Renal cortical epithelial cell (primary cell): Measurements from ENCODE around the gene SERTM1. TPM values are rescaled to one million over a fixed set of nuclear protein-coding genes. Genes with fewer than 3 reads are reported as not detected.

Source experiments
- DNase-seq: peaks from one replicate; pipeline ENCODE4 v3.0.0-alpha.2; 2011; ENCODE audit warnings: low read depth
- total RNA-seq: library from RNA; depleted of rRNA; stranded (reverse); fragments of >200 nt; gene quantifications from 2 replicates; pipeline ENCODE4 v1.2.3, GENCODE V29; 2014

The SERTM1 gene
- total RNA-seq, 1 donor from 2014 or later = not detected

GRCh38 chr13:36710396-36710795, 36.6 kb downstream of the SERTM1 start:
- DNase-seq = peak; percentile 4

GRCh38 chr13:36712290-36712689, 38.5 kb downstream of the SERTM1 start:
- no peak for DNase-seq

- peak; percentile 93 for DNase-seq
Measured at GRCh38 chr13:36712770-36713169, 39.0 kb downstream of the SERTM1 start.

GRCh38 chr13:36713887-36714286, 40.1 kb downstream of the SERTM1 start:
- no peak for DNase-seq

GRCh38 chr13:36715841-36716240, 42.0 kb downstream of the SERTM1 start:
- DNase-seq = no peak

- DNase-seq = no peak
Measured at GRCh38 chr13:36717017-36717416, 43.2 kb downstream of the SERTM1 start.

GRCh38 chr13:36717966-36718545, 44.2 kb downstream of the SERTM1 start:
- DNase-seq = peak; percentile 16

GRCh38 chr13:36718686-36719085, 44.9 kb downstream of the SERTM1 start:
- DNase-seq = peak; percentile 4

GRCh38 chr13:36724141-36724540, 50.3 kb downstream of the SERTM1 start:
- no peak for DNase-seq

GRCh38 chr13:36725936-36726335, 52.1 kb downstream of the SERTM1 start:
- DNase-seq = no peak

GRCh38 chr13:36728006-36728405, 54.2 kb downstream of the SERTM1 start:
- no peak for DNase-seq

- peak; percentile 56 for DNase-seq
Measured at GRCh38 chr13:36736119-36736726, 62.4 kb downstream of the SERTM1 start.

GRCh38 chr13:36737524-36738083, 63.8 kb downstream of the SERTM1 start:
- DNase-seq = no peak

GRCh38 chr13:36745436-36745835, 71.6 kb downstream of the SERTM1 start:
- no peak for DNase-seq

GRCh38 chr13:36746051-36746450, 72.2 kb downstream of the SERTM1 start:
- DNase-seq = no peak

Other genes starting within 250 kb of the SERTM1 start
- 1.4 and 3.6 TPM in 2 replicates for gene CCNA1, start 241.5 kb upstream of the SERTM1 start, total RNA-seq
- gene RFXAP, start 145.2 kb downstream of the SERTM1 start, total RNA-seq = 2.3 TPM in 1 of 2 replicates, not detected in the other
- 0.52 and 9.3 TPM in 2 replicates for gene SMAD9, start 246.2 kb downstream of the SERTM1 start, total RNA-seq